ENCODE measurements around the gene UBE3A. TPM values are rescaled to one million over a fixed set of nuclear protein-coding genes. Genes with fewer than 3 reads are reported as not detected.

The UBE3A gene
- polyA plus RNA-seq, 1 of the 3 experiments (the other 2 are of a cell fraction): 9.7 TPM

DNA sequence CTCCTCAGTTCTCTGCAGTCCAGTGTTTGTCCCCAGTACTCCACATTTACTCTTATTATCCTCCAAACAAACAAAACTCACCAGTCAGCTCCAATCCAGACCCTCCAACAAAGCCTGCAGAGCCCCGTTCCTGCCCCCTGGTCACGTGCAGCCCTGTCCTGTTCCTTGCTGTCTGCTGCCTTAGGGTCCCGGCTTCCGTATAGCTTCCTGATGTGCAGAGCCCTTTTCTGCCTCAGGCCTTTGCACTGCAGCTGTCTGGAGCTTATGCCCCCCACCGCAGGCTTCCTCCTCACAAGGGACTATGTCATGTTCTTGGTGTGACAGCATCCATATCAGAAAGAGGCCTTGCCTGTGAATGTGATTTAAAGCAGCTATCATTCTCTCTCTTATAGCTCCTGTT, 39.0 kb upstream of the UBE3A start:
- Histone ChIP-seq H3K9me2 (no peaks in the 10 kb centered on the region), H3K4me1 (ENCODE audit: control insufficient read depth in 1 of 2, insufficient read depth in 2 of 2, low read depth in 1 of 2, low read length in 1 of 2) (peaks cover 0 to 9% of the 10 kb centered on the region in 2 experiments; a peak in 1 of 4 replicates), H3K27ac (ENCODE audit: low read depth in 2 of 2, low read length in 1 of 2) (no peak overlapping the region), H2AFZ (ENCODE audit: low read depth) (no peak overlapping the region), H3F3A (replicated peaks; ENCODE audit: insufficient read depth) (no peaks in the 10 kb centered on the region), H3K36me3 (replicated peaks in 1 of 2; ENCODE audit: control insufficient read depth in 1 of 2, insufficient read depth in 2 of 2, low read length in 1 of 2) (no peaks in the 10 kb centered on the region), H3K4me3 (ENCODE audit: low read depth in 2 of 2, low read length in 1 of 2) (no peak overlapping the region), H3K4me2 (no peak overlapping the region), H3K9ac (no peak overlapping the region), H3K79me2 (ENCODE audit: insufficient read depth) (no peaks in the 10 kb centered on the region), H4K20me1 (ENCODE audit: insufficient read depth) (no peaks in the 10 kb centered on the region), H3K27me3 (ENCODE audit: insufficient read depth) (no peaks in the 10 kb centered on the region), H3K9me3 (no peaks in the 10 kb centered on the region)
- CTCF ChIA-PET: no interaction called here
- no peak for TF ChIP-seq EP300 (IDR thresholded peaks at IDR 0.05; ENCODE audit: borderline replicate concordance in 1 of 2, low read depth in 1 of 2, low read length in 1 of 2)
- TF ChIP-seq, protein P1, sequence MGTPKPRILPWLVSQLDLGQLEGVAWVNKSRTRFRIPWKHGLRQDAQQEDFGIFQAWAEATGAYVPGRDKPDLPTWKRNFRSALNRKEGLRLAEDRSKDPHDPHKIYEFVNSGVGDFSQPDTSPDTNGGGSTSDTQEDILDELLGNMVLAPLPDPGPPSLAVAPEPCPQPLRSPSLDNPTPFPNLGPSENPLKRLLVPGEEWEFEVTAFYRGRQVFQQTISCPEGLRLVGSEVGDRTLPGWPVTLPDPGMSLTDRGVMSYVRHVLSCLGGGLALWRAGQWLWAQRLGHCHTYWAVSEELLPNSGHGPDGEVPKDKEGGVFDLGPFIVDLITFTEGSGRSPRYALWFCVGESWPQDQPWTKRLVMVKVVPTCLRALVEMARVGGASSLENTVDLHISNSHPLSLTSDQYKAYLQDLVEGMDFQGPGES (IDR thresholded peaks at IDR 0.05; ENCODE audit: low read depth, low read length): no peak
- TF ChIP-seq, protein P2, sequence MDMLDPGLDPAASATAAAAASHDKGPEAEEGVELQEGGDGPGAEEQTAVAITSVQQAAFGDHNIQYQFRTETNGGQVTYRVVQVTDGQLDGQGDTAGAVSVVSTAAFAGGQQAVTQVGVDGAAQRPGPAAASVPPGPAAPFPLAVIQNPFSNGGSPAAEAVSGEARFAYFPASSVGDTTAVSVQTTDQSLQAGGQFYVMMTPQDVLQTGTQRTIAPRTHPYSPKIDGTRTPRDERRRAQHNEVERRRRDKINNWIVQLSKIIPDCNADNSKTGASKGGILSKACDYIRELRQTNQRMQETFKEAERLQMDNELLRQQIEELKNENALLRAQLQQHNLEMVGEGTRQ (IDR thresholded peaks at IDR 0.05; ENCODE audit: borderline replicate concordance, low read depth, low read length): no peak
- TF ChIP-seq NFIC (IDR thresholded peaks at IDR 0.05; ENCODE audit: borderline replicate concordance): no peak
- no peak for TF ChIP-seq GATA2 (CRISPR knock-in tag; IDR thresholded peaks at IDR 0.05)
- no peak for TF ChIP-seq RAD21 (IDR thresholded peaks at IDR 0.05; ENCODE audit: low read length)
- no peak for TF ChIP-seq CHD2 (IDR thresholded peaks at IDR 0.05; ENCODE audit: low read length, partially characterized antibody)
- no peak for TF ChIP-seq RCOR1 (IDR thresholded peaks at IDR 0.05; ENCODE audit: low read length)
- TF ChIP-seq NRF1 (IDR thresholded peaks at IDR 0.05; ENCODE audit: low read depth, low read length): no peak
- TF ChIP-seq, protein P3, sequence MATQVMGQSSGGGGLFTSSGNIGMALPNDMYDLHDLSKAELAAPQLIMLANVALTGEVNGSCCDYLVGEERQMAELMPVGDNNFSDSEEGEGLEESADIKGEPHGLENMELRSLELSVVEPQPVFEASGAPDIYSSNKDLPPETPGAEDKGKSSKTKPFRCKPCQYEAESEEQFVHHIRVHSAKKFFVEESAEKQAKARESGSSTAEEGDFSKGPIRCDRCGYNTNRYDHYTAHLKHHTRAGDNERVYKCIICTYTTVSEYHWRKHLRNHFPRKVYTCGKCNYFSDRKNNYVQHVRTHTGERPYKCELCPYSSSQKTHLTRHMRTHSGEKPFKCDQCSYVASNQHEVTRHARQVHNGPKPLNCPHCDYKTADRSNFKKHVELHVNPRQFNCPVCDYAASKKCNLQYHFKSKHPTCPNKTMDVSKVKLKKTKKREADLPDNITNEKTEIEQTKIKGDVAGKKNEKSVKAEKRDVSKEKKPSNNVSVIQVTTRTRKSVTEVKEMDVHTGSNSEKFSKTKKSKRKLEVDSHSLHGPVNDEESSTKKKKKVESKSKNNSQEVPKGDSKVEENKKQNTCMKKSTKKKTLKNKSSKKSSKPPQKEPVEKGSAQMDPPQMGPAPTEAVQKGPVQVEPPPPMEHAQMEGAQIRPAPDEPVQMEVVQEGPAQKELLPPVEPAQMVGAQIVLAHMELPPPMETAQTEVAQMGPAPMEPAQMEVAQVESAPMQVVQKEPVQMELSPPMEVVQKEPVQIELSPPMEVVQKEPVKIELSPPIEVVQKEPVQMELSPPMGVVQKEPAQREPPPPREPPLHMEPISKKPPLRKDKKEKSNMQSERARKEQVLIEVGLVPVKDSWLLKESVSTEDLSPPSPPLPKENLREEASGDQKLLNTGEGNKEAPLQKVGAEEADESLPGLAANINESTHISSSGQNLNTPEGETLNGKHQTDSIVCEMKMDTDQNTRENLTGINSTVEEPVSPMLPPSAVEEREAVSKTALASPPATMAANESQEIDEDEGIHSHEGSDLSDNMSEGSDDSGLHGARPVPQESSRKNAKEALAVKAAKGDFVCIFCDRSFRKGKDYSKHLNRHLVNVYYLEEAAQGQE (IDR thresholded peaks at IDR 0.05; ENCODE audit: low read depth, low read length): no peak
- no peak for TF ChIP-seq GABPA (IDR thresholded peaks at IDR 0.05; ENCODE audit: low read depth)
- TF ChIP-seq RFX5 (IDR thresholded peaks at IDR 0.05; ENCODE audit: low read length): no peak
- no peak for TF ChIP-seq EZH2phosphoT487 (IDR thresholded peaks at IDR 0.05; ENCODE audit: borderline replicate concordance, low read depth)
- TF ChIP-seq FOXM1 (IDR thresholded peaks at IDR 0.05; ENCODE audit: low read depth): no peak
- no peak for TF ChIP-seq FOXJ3 (CRISPR knock-in tag; IDR thresholded peaks at IDR 0.05)
- TF ChIP-seq MEF2A (IDR thresholded peaks at IDR 0.05; ENCODE audit: borderline replicate concordance, low read depth): no peak
- no peak for TF ChIP-seq MXI1 (IDR thresholded peaks at IDR 0.05; ENCODE audit: low read depth, low read length)
- TF ChIP-seq TCF12 (IDR thresholded peaks at IDR 0.05): no peak
- TF ChIP-seq ZBTB33 (IDR thresholded peaks at IDR 0.05; ENCODE audit: borderline replicate concordance, low read depth): no peak
- TF ChIP-seq SMC3 (IDR thresholded peaks at IDR 0.05; ENCODE audit: low read depth, low read length): no peak
- POLR2A ChIA-PET: no interaction called here
- WGBS (ENCODE audit: low lambda C conversion rate): 49% methylated on average over 5 of the region's 5 CpGs
- no peak for DNase-seq

Data from SK-N-SH (cell line).